Thyroid gland (tissue), 4 donors: ENCODE data around the gene EFHD1. TPM values are rescaled to one million over a fixed set of nuclear protein-coding genes. Genes with fewer than 3 reads are reported as not detected.

Source experiments
- DNase-seq, 2 donors: peaks; one replicate each; pipeline ENCODE4 v3.0.0-alpha.2; 2019
- H3K27ac ChIP-seq, 3 donors: fragments of 200-600 bp; sonication (generic); 1 replicate in 2 of 3; 2 replicates in 1 of 3; pipeline ENCODE4 v1.5.1; 2016 to 2019; ENCODE audit warnings: mild to moderate bottlenecking in 1 of 3, moderate library complexity in 1 of 3
- H3K27me3 ChIP-seq: fragments of 200-600 bp; sonication (generic); one replicate; pipeline ENCODE4 v1.5.1; 2019
- H3K36me3 ChIP-seq, 2 donors: fragments of 200-600 bp; sonication (generic); one replicate each; pipeline ENCODE4 v1.5.1; 2016 to 2019
- H3K4me1 ChIP-seq, 2 donors: fragments of 200-600 bp; sonication (generic); one replicate each; pipeline ENCODE4 v1.5.1; 2017 to 2019
- H3K4me3 ChIP-seq, 3 donors: fragments of 200-600 bp; sonication (generic); replicated peaks in 1 of 3; 1 replicate in 2 of 3; 2 replicates in 1 of 3; pipeline ENCODE4 v1.5.1; 2016; ENCODE audit warnings: mild to moderate bottlenecking in 1 of 3
- H3K9me3 ChIP-seq: fragments of 200-600 bp; sonication (generic); one replicate; pipeline ENCODE4 v1.5.1; 2017
- CTCF ChIP-seq, 6 experiments: fragments of 200-600 bp in 3 of 6; fragments of 450-650 bp in 3 of 6; sonication (generic) in 3 of 6; IDR thresholded peaks; one replicate each; pipeline ENCODE4 v1.5.1; 2016 to 2019; ENCODE audit warnings: antibody characterized with exemption in 6 of 6, mild to moderate bottlenecking in 2 of 6, inconsistent platforms in 1 of 6, moderate library complexity in 1 of 6
- POLR2A ChIP-seq, 2 donors: fragments of 450-650 bp; IDR thresholded peaks; one replicate each; pipeline ENCODE4 v1.6.1; 2017; ENCODE audit warnings: antibody characterized with exemption in 2 of 2, mild to moderate bottlenecking in 2 of 2, moderate library complexity in 1 of 2
- WGBS, 2 donors: methylation state at CpG; one replicate each; pipeline ENCODE4 v1.1.5; 2017; 5-methylcytosine and 5-hydroxymethylcytosine counted together
- intact Hi-C: fragments of 100-400 bp; cut with DNase I; formaldehyde crosslinking; loops from one replicate; pipeline ENCODE4 v1.15.1; 2023
- total RNA-seq, 4 donors: library from RNA; depleted of rRNA; stranded (reverse); fragments of >200 nt; gene quantifications; one replicate each; pipeline ENCODE4 v1.2.3, GENCODE V29; 2016

The EFHD1 gene
- total RNA-seq, 4 donors from 2014 or later: 6.9 to 17.5 (median 14.8) TPM

- H3K4me1 ChIP-seq: no peaks in the 10 kb centered on the region
- intact Hi-C loops: no loop called here
- no peaks in the 10 kb centered on the region for H3K27me3 ChIP-seq
- no peaks in the 10 kb centered on the region for H3K9me3 ChIP-seq
- DNase-seq: no peak
- 60 to 71% methylated on average over 7 of the region's 7 CpGs for WGBS, 2 donors
- TF ChIP-seq POLR2A (IDR thresholded peaks at IDR 0.05): no peak
- TF ChIP-seq CTCF (IDR thresholded peaks at IDR 0.05): no peak
- no peak overlapping the region for H3K4me3 ChIP-seq
- H3K27ac ChIP-seq: no peak overlapping the region
- H3K36me3 ChIP-seq: no peaks in the 10 kb centered on the region
Observed at GRCh38 chr2:232658217-232658785, 24.9 kb downstream of the EFHD1 start.

GRCh38 chr2:232659359-232659758 lies 26.0 kb downstream of the EFHD1 start:
- no peaks in the 10 kb centered on the region for H3K4me1 ChIP-seq
- TF ChIP-seq POLR2A (IDR thresholded peaks at IDR 0.05) (no peak), CTCF (IDR thresholded peaks at IDR 0.05) (no peak)
- no peak for DNase-seq
- H3K27me3 ChIP-seq: no peaks in the 10 kb centered on the region
- no peak overlapping the region for H3K4me3 ChIP-seq
- intact Hi-C loops: no loop called here
- H3K9me3 ChIP-seq: no peaks in the 10 kb centered on the region
- 87 to 88% methylated on average over 2 of the region's 2 CpGs for WGBS, 2 donors
- no peak overlapping the region for H3K27ac ChIP-seq
- H3K36me3 ChIP-seq: no peaks in the 10 kb centered on the region

GRCh38 chr2:232662486-232663260 lies 29.3 kb downstream of the EFHD1 start:
- H3K27me3 ChIP-seq: no peaks in the 10 kb centered on the region
- intact Hi-C loops: no loop called here
- TF ChIP-seq CTCF (IDR thresholded peaks at IDR 0.05): no peak
- no peak for TF ChIP-seq POLR2A (IDR thresholded peaks at IDR 0.05)
- H3K36me3 ChIP-seq: no peaks in the 10 kb centered on the region
- DNase-seq: no peak
- WGBS, 2 donors: 86 to 91% methylated on average over 14 to 16 of the region's 16 CpGs
- H3K4me3 ChIP-seq: no peak overlapping the region
- no peaks in the 10 kb centered on the region for H3K4me1 ChIP-seq
- H3K27ac ChIP-seq: no peak overlapping the region
- H3K9me3 ChIP-seq: no peaks in the 10 kb centered on the region

- no peak for TF ChIP-seq POLR2A (IDR thresholded peaks at IDR 0.05)
- TF ChIP-seq CTCF (IDR thresholded peaks at IDR 0.05): no peak
- 79 to 94% methylated on average over 5 to 7 of the region's 7 CpGs for WGBS, 2 donors
- no peak overlapping the region for H3K27ac ChIP-seq
- no peaks in the 10 kb centered on the region for H3K4me1 ChIP-seq
- no peak overlapping the region for H3K4me3 ChIP-seq
- no peaks in the 10 kb centered on the region for H3K27me3 ChIP-seq
- H3K36me3 ChIP-seq: no peaks in the 10 kb centered on the region
- DNase-seq: no peak
- H3K9me3 ChIP-seq: no peaks in the 10 kb centered on the region
- intact Hi-C loops: no loop called here
Observed at GRCh38 chr2:232666051-232666805, 32.8 kb downstream of the EFHD1 start.
